K562 (cell line): Measurements from ENCODE around the gene PHKB. TPM values are rescaled to one million over a fixed set of nuclear protein-coding genes. Genes with fewer than 3 reads are reported as not detected.
A peak's percentile ranks its signal among the peaks of the same experiment; 100 is the strongest.

Experiments used
- ATAC-seq: fragments of 200-7000 bp; cut with Tn5 transposase; 3 replicates; pipeline ENCODE4 v1.9.1; 2020; ENCODE audit warnings: moderate library complexity
- BruUV-seq: library from RNA; stranded (reverse); fragments of 400-500 nt; replicated peaks from 2 replicates; lab custom pipeline; 2021; lab: Mats Ljungman, UMichigan
- CTCF ChIA-PET: fragments of 300-600 bp; formaldehyde crosslinking; extraction: SDS; loops from one replicate; lab custom pipeline; 2021; ENCODE audit warnings: low intra/inter-chr PET ratio; lab: Yijun Ruan, JAX
- POLR2A ChIA-PET: fragments of 300-600, 350-650 bp; sonication (Branson Sonifier 250); formaldehyde crosslinking; extraction: SDS; loops from one replicate; lab custom pipeline; 2021; ENCODE audit warnings: antibody characterized with exemption, inconsistent platforms; lab: Yijun Ruan, JAX
- DNase-seq, 4 experiments: peaks; one replicate each; pipeline versions ENCODE4 v3.0.0 to v3.0.0-alpha.2; 2011 to 2018; ENCODE audit warnings: low spot score in 3 of 4, mixed read lengths in 3 of 4; ENCODE audit errors: extremely low read depth in 1 of 4
- FAIRE-seq: peaks from 2 replicates; lab custom pipeline; 2011; peaks lifted over from hg19 to GRCh38; lab: Jason Lieb, UNC
- H2AFZ ChIP-seq: 2 replicates; pipeline ENCODE4 v1.6.0; 2011; ENCODE audit warnings: low read depth, low read length, control low read depth, inconsistent platforms
- H3K27ac ChIP-seq: fragments of 200-600 bp; 3 replicates; pipeline ENCODE4 v1.8.0; 2011; ENCODE audit warnings: low read depth, mild to moderate bottlenecking, control low read depth, inconsistent platforms, low read length, moderate library complexity, mixed read lengths; ENCODE audit errors: extremely low read depth
- H3K27me3 ChIP-seq, 2 experiments: fragments of 300-600 bp in 1 of 2; 2 replicates in 1 of 2; 3 replicates in 1 of 2; pipeline versions ENCODE4 v1.6.0 to v1.8.0; 2011; ENCODE audit warnings: inconsistent platforms in 2 of 2, low read length in 2 of 2, mild to moderate bottlenecking in 1 of 2, mixed read lengths in 1 of 2, moderate library complexity in 1 of 2; ENCODE audit not compliant: control insufficient read depth in 2 of 2, insufficient read depth in 2 of 2
- H3K36me3 ChIP-seq: fragments of 300-600 bp; 3 replicates; pipeline ENCODE4 v1.8.0; 2011; ENCODE audit warnings: mild to moderate bottlenecking, low read length, inconsistent platforms; ENCODE audit not compliant: control insufficient read depth, insufficient read depth
- H3K4me1 ChIP-seq, 2 experiments: fragments of 200-600 bp in 1 of 2; replicated peaks in 1 of 2; 2 replicates in 1 of 2; 3 replicates in 1 of 2; pipeline versions ENCODE4 v1.5.1 to v1.8.0; 2011; ENCODE audit warnings: inconsistent platforms in 2 of 2, low read length in 2 of 2, mild to moderate bottlenecking in 1 of 2, mixed read lengths in 1 of 2, moderate library complexity in 1 of 2; ENCODE audit not compliant: control insufficient read depth in 2 of 2, insufficient read depth in 2 of 2
- H3K4me2 ChIP-seq: 2 replicates; pipeline ENCODE4 v1.6.1; 2011; ENCODE audit warnings: low read length, control low read depth, inconsistent platforms, mixed read lengths; ENCODE audit not compliant: insufficient read depth
- H3K4me3 ChIP-seq: fragments of 200-600 bp; sonication (generic), shearing (Covaris generic); 2 replicates; pipeline ENCODE4 v1.5.1; 2016; ENCODE audit warnings: control low read depth, inconsistent platforms
- H3K79me2 ChIP-seq: fragments of 200-600 bp; 3 replicates; pipeline ENCODE4 v1.8.0; 2011; ENCODE audit warnings: low read length, inconsistent platforms; ENCODE audit not compliant: control insufficient read depth, insufficient read depth
- H3K9ac ChIP-seq, 2 experiments: 2 replicates each; pipeline versions ENCODE4 v1.6.0 to v1.6.1; 2011; ENCODE audit warnings: low read depth in 2 of 2, low read length in 2 of 2, control low read depth in 1 of 2, inconsistent platforms in 1 of 2, mild to moderate bottlenecking in 1 of 2, mixed read lengths in 1 of 2; ENCODE audit not compliant: insufficient read depth in 1 of 2
- H3K9me1 ChIP-seq: one replicate; pipeline ENCODE4 v1.6.0; 2011; ENCODE audit warnings: inconsistent platforms, mild to moderate bottlenecking, low read length, moderate library complexity; ENCODE audit not compliant: control insufficient read depth, insufficient read depth
- H3K9me3 ChIP-seq: replicated peaks from 2 replicates; pipeline ENCODE4 v1.5.1; 2011; ENCODE audit warnings: low read depth, low read length, inconsistent platforms; ENCODE audit not compliant: control insufficient read depth, insufficient read depth
- H4K20me1 ChIP-seq: replicated peaks from 2 replicates; pipeline ENCODE4 v1.6.1; 2011; ENCODE audit warnings: low read length, inconsistent platforms, mixed read lengths; ENCODE audit not compliant: control insufficient read depth, insufficient read depth
- CLOCK ChIP-seq: fragments of 250-450 bp; sonication (Bioruptor Pico); IDR thresholded peaks from 2 replicates; pipeline ENCODE4 v1.4.0; 2020; ENCODE audit warnings: mild to moderate bottlenecking, moderate library complexity, borderline replicate concordance
- ETV5 ChIP-seq: sonication (generic); formaldehyde crosslinking; IDR thresholded peaks from 2 replicates; pipeline ENCODE4 v1.4.0; 2020; ENCODE audit warnings: low read depth, mild to moderate bottlenecking, missing genetic modification reagents
- NFIC ChIP-seq: fragments of 450-650 bp; IDR thresholded peaks from 2 replicates; pipeline ENCODE4 v1.6.1; 2017; ENCODE audit warnings: mild to moderate bottlenecking, inconsistent platforms
- PREB ChIP-seq: sonication (generic); formaldehyde crosslinking; IDR thresholded peaks from 2 replicates; pipeline ENCODE4 v1.8.1; 2023; ENCODE audit warnings: mild to moderate bottlenecking, missing genetic modification reagents
- TEAD2 ChIP-seq: fragments of 450-650 bp; IDR thresholded peaks from 2 replicates; pipeline ENCODE4 v1.6.1; 2016; ENCODE audit warnings: missing genetic modification characterization, control low read depth, missing compliant biosample characterization
- ZBTB49 ChIP-seq: sonication (generic); formaldehyde crosslinking; IDR thresholded peaks from 2 replicates; pipeline ENCODE4 v1.8.0; 2022; ENCODE audit warnings: missing genetic modification reagents, mild to moderate bottlenecking, borderline replicate concordance
- WGBS: fragments of 100-300 bp; shearing (Covaris generic); methylation state at CpG from one replicate; pipeline ENCODE4 v1.1.6; 2016; ENCODE audit warnings: low coverage, mixed read lengths; ENCODE audit not compliant: insufficient coverage; ENCODE audit errors: missing lambda C conversion rate; 5-methylcytosine and 5-hydroxymethylcytosine counted together
- in situ Hi-C: fragments of 300-500 bp; cut with MboI; formaldehyde crosslinking; loops from 4 replicates; pipeline ENCODE4 v1.15.0; 2018; ENCODE audit warnings: inconsistent platforms, mixed read lengths
- intact Hi-C: fragments of 100-400 bp; cut with micrococcal nuclease; formaldehyde crosslinking; loops from 2 replicates; pipeline ENCODE4 v1.14.2; 2022
- polyA plus RNA-seq, 8 experiments: library from polyadenylated mRNA; depleted of rRNA in 4 of 8; stranded (reverse) in 5 of 8; unstranded in 3 of 8; fragments of >200 nt; fragmentation: Nextera tagmentation in 2 of 8; fragmentation: Illumina TruSeq in 1 of 8; extraction: Ambion mirVana in 2 of 8; extraction: Trizol in 1 of 8; gene quantifications; 2 replicates each; pipeline versions ENCODE4 v1.2.1 to v1.2.3, GENCODE V29; 2011 to 2014; ENCODE audit warnings: inconsistent platforms in 1 of 8, missing spikeins in 1 of 8
- total RNA-seq, 7 experiments: library from RNA; depleted of rRNA in 6 of 7; stranded (reverse); fragments of >200 nt in 6 of 7; fragmentation: Illumina TruSeq in 2 of 7; extraction: Trizol in 2 of 7; gene quantifications; 2 replicates each; pipeline versions ENCODE4 v1.2.1 to v1.2.3, GENCODE V29; 2011 to 2021; ENCODE audit warnings: low replicate concordance in 1 of 7

The PHKB gene
- total and polyA plus RNA-seq, 9 of the 15 experiments (the other 6 are each of a cell fraction or from before 2014, with no cell fraction given) = 24.7 to 92.3 (median 67.0) TPM

- no peak for TF ChIP-seq ZBTB49
- TF ChIP-seq ETV5 (CRISPR knock-in tag) = no peak
- TF ChIP-seq, all 486 proteins: peak for 0
Observed at GRCh38 chr16:47643323-47644000, 182.3 kb downstream of the PHKB start (continued).

GRCh38 chr16:47644166-47644565, 183.0 kb downstream of the PHKB start:
- H3K9me3 ChIP-seq = no peaks in the 10 kb centered on the region
- TF ChIP-seq NFIC = peak; percentile 70
- TF ChIP-seq CLOCK (CRISPR knock-in tag) = no peak
- TF ChIP-seq TEAD2 (tag) = no peak
- no peak for TF ChIP-seq PREB (CRISPR knock-in tag)
- BruUV-seq = no TSS peak
- H3K9ac ChIP-seq = no peak overlapping the region
- CTCF ChIA-PET = no interaction called here
- no peak overlapping the region for H3K27ac ChIP-seq
- no peaks in the 10 kb centered on the region for H3K27me3 ChIP-seq
- ATAC-seq (no peak), DNase-seq (no peak), FAIRE-seq (no peak)
- H3K36me3 ChIP-seq = peaks cover 46% of the 10 kb centered on the region
- in situ Hi-C loops (no loop called here), intact Hi-C loops (no loop called here)
- no peak overlapping the region for H3K4me3 ChIP-seq
- H3K9me1 ChIP-seq = no peaks in the 10 kb centered on the region
- H4K20me1 ChIP-seq = no peaks in the 10 kb centered on the region
- 91% methylated on average over 2 of the region's 2 CpGs for WGBS
- no peaks in the 10 kb centered on the region for H3K79me2 ChIP-seq
- POLR2A ChIA-PET = no interaction called here
- no peaks in the 10 kb centered on the region for H3K4me1 ChIP-seq
- H3K4me2 ChIP-seq = no peak overlapping the region
- no peak overlapping the region for H2AFZ ChIP-seq
